Heart right ventricle (tissue), 16 donors: ENCODE data around the gene AP2A2. TPM values are rescaled to one million over a fixed set of nuclear protein-coding genes. Genes with fewer than 3 reads are reported as not detected.
A peak's percentile ranks its signal among the peaks of the same experiment; 100 is the strongest.

Experiments used
- ATAC-seq, 8 donors: fragments of 200-7000 bp; cut with Tn5 transposase; one replicate each; pipeline ENCODE4 v1.9.1; 2020; ENCODE audit warnings: mild to moderate bottlenecking in 8 of 8, moderate library complexity in 8 of 8, moderate number of reproducible peaks in 1 of 8
- DNase-seq, 2 donors: peaks; one replicate each; pipeline ENCODE4 v3.0.0-alpha.2; 2020
- H3K27ac ChIP-seq, 10 donors: fragments of 200-600 bp; sonication (generic) in 2 of 10; one replicate each; pipeline versions ENCODE4 v1.5.0 to v1.8.0; 2020 to 2022; ENCODE audit warnings: mild to moderate bottlenecking in 3 of 10
- H3K27me3 ChIP-seq, 7 donors: fragments of 200-600 bp; one replicate each; pipeline ENCODE4 v1.8.0; 2021 to 2022; ENCODE audit warnings: mild to moderate bottlenecking in 2 of 7
- H3K36me3 ChIP-seq, 9 donors: fragments of 200-600 bp; sonication (generic) in 1 of 9; one replicate each; pipeline versions ENCODE4 v1.5.0 to v1.8.0; 2020 to 2022; ENCODE audit warnings: mild to moderate bottlenecking in 2 of 9
- H3K4me1 ChIP-seq, 9 donors: fragments of 200-600 bp; sonication (generic) in 1 of 9; one replicate each; pipeline versions ENCODE4 v1.5.0 to v1.8.0; 2020 to 2022; ENCODE audit warnings: mild to moderate bottlenecking in 4 of 9
- H3K4me3 ChIP-seq, 10 donors: fragments of 200-600 bp; sonication (generic) in 2 of 10; one replicate each; pipeline versions ENCODE4 v1.5.0 to v1.8.0; 2020 to 2022; ENCODE audit warnings: mild to moderate bottlenecking in 7 of 10, moderate library complexity in 2 of 10
- H3K9me3 ChIP-seq, 11 donors: fragments of 200-600 bp in 10 of 11; sonication (generic) in 2 of 11; one replicate each; pipeline versions ENCODE4 v1.5.0 to v1.8.0; 2013 to 2022; ENCODE audit warnings: mild to moderate bottlenecking in 2 of 11, control low read depth in 1 of 11, moderate library complexity in 1 of 11
- CTCF ChIP-seq, 9 donors: fragments of 200-600 bp; sonication (generic) in 2 of 9; IDR thresholded peaks; one replicate each; pipeline versions ENCODE4 v1.5.0 to v1.8.0; 2021 to 2022; ENCODE audit warnings: antibody characterized with exemption in 9 of 9, mild to moderate bottlenecking in 5 of 9, moderate library complexity in 1 of 9
- WGBS, 2 donors: extraction: QIAGEN DNeasy Blood & Tissue Kit; methylation state at CpG; one replicate each; pipeline ENCODE4 v1.1.7; 2013; ENCODE audit warnings: inconsistent platforms in 1 of 2; 5-methylcytosine and 5-hydroxymethylcytosine counted together
- intact Hi-C, 10 donors: fragments of 100-400 bp; cut with DNase I; formaldehyde crosslinking; loops; one replicate each; pipeline versions ENCODE4 v1.11.1 to v1.14.2; 2022
- polyA plus RNA-seq, 2 donors: library from polyadenylated mRNA; stranded (reverse); fragments of 200-250 nt; gene quantifications; one replicate each; pipeline ENCODE4 v1.2.3, GENCODE V29; 2013
- total RNA-seq, 10 donors: library from RNA; stranded (reverse); fragmentation: NEBNext Ultra II Directional in 3 of 10; extraction: Animal tissue kit (Norgen Biotek cat#: 25700) in 3 of 10; gene quantifications; one replicate each; pipeline versions ENCODE4 v1.2.1 to v1.2.4, GENCODE V29; 2021 to 2023
- donor health status: Arrhythmogenic right ventricular cardiomyopathy.
- donor health status: ischemic (EF 13 %, LVEDD 7.1; RV severe dilation, severe dysfunction).
- donor health status: healthy with polysubstance abuse.
- donor health status: DM: no; HTN: yes; CAD: no.
- donor health status: DM: no; HTN: no; CAD: no.
- donor health status: ischemic (EF 25% LVEDD 6.9; RV normal size, moderate dysfunction).
- donor health status: ischemic (EF 25% LVEDD 5.7; RV mildly dilated, moderate dysfunction).
- donor health status: healthy.
- donor health status: DM: yes; HTN: yes; CAD: no.
- donor health status: Ischemic cardiomyopathy.
- donor health status: ischemic (EF 35%, LVEDD 5.7; RV mildly dilated, moderate dysfunction).
- donor health status: nonischemic (EF 11% LVEDD 7.7; RV severe dilation, severe dysfunction).
- donor health status: DM: yes; HTN: yes; CAD: no.
- donor health status: PGD.
- donor health status: ischemic (EF 29% LVEDD 5.4; RV normal size, mild dysfunction).
- donor health status: nonischemic (EF 23%, LVEDD 6.1; RV moderate dilation, normal function).

Gene AP2A2
- total and polyA plus RNA-seq, 12 donors, result 24.3 to 58.4 (median 37.4) TPM

GRCh38 chr11:954392-955153 lies 28.9 kb downstream of the AP2A2 start:
- TF ChIP-seq CTCF (IDR thresholded peaks at IDR 0.05), result no peak
- peaks cover 0 to 39% (median 17%) of the 10 kb centered on the region in 9 donors for H3K4me1 ChIP-seq
- H3K9me3 ChIP-seq, result peaks cover 0 to 7% (median 4%) of the 10 kb centered on the region in 11 donors
- no peaks in the 10 kb centered on the region for H3K27me3 ChIP-seq
- H3K27ac ChIP-seq, result no peak overlapping the region
- ATAC-seq (no peak), DNase-seq (no peak)
- H3K36me3 ChIP-seq, result peaks cover 0 to 31% (median 3%) of the 10 kb centered on the region in 9 donors
- WGBS, 2 donors, result 87 to 90% methylated on average over 5 of the region's 5 CpGs
- intact Hi-C loops, result no loop called here
- H3K4me3 ChIP-seq, result no peak overlapping the region

- intact Hi-C loops, result no loop called here
- 76 to 78% methylated on average over 15 of the region's 15 CpGs for WGBS, 2 donors
- H3K4me1 ChIP-seq, result peaks cover 0 to 39% (median 17%) of the 10 kb centered on the region in 9 donors
- no peak overlapping the region for H3K4me3 ChIP-seq
- no peak for DNase-seq
- no peaks in the 10 kb centered on the region for H3K27me3 ChIP-seq
- H3K27ac ChIP-seq, result no peak overlapping the region
- peak in 3 of 8 donors; percentile 16 to 60 (median 33) for ATAC-seq
- H3K9me3 ChIP-seq, result no peaks in the 10 kb centered on the region
- peaks cover 0 to 35% (median 10%) of the 10 kb centered on the region in 9 donors for H3K36me3 ChIP-seq
- no peak for TF ChIP-seq CTCF (IDR thresholded peaks at IDR 0.05)
Measured at GRCh38 chr11:955154-956063, 29.7 kb downstream of the AP2A2 start.

GRCh38 chr11:957212-957920 lies 31.7 kb downstream of the AP2A2 start:
- no peak for TF ChIP-seq CTCF (IDR thresholded peaks at IDR 0.05)
- Histone ChIP-seq H3K27me3 (no peaks in the 10 kb centered on the region), H3K4me3 (no peak overlapping the region), H3K4me1 (peaks cover 0 to 32% (median 15%) of the 10 kb centered on the region in 9 donors), H3K9me3 (no peaks in the 10 kb centered on the region), H3K27ac (no peak overlapping the region), H3K36me3 (peaks cover 0 to 48% (median 10%) of the 10 kb centered on the region in 9 donors)
- no peak for ATAC-seq
- intact Hi-C loops, result no loop called here
- DNase-seq, result no peak
- WGBS, 2 donors, result 88 to 92% methylated on average over 11 of the region's 11 CpGs

- WGBS, 2 donors, result 95 to 97% methylated on average over 7 of the region's 7 CpGs
- intact Hi-C loops, result no loop called here
- Histone ChIP-seq H3K9me3 (no peaks in the 10 kb centered on the region), H3K4me3 (no peak overlapping the region), H3K4me1 (peaks cover 0 to 25% (median 11%) of the 10 kb centered on the region in 9 donors), H3K27me3 (no peaks in the 10 kb centered on the region), H3K36me3 (peaks cover 0 to 56% (median 10%) of the 10 kb centered on the region in 9 donors), H3K27ac (no peak overlapping the region)
- ATAC-seq (no peak), DNase-seq (no peak)
- TF ChIP-seq CTCF (IDR thresholded peaks at IDR 0.05), result no peak
Measured at GRCh38 chr11:958101-958500, 32.4 kb downstream of the AP2A2 start.
